Measurements from ENCODE around the gene ACOXL.

The ACOXL gene

GRCh38 chr2:110877031-110877827 lies 144.9 kb downstream of the ACOXL start:
- no peak for DNase-seq

DNA sequence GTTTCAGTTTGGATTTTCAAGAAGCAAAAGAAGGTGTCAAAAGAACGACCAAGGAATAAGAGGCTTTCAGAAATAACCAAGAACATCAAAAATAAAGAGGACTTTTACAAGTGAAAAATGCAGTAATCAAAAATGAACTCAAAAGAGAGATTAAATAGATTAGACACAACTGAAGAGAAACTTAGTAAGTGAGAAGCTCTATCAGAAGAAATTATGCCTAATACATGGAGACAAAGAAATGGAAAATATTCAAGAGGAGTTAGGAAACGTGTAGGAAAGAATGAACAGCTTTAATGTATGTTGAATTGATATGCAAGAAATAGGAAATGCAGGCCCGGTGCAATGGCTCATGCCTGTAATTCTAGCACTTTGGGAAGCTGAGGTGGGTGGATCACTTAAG lies 145.8 kb downstream of the ACOXL start:
- no peak for DNase-seq

- no peak for DNase-seq
Observed at GRCh38 chr2:110881908-110882307, 149.5 kb downstream of the ACOXL start.

DNA sequence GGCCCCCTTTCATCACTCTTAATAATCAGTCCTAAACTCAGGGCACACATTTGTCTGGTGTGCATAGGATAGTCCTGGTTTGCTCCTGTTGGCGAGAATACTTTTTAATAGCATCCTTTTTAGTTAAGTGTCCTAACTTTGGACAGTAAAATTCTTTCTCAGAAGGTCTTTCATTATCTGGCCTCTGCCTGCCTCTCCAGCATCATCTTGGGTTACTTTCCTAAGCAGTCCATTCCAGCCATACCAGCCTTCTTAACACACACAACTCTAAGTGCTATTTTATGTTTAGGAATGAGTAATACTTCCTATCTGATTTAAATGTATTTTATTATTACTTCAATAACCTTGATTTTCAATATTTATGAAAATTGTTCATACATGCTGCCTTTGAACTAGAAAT lies 151.0 kb downstream of the ACOXL start:
- no peak for DNase-seq

DNA sequence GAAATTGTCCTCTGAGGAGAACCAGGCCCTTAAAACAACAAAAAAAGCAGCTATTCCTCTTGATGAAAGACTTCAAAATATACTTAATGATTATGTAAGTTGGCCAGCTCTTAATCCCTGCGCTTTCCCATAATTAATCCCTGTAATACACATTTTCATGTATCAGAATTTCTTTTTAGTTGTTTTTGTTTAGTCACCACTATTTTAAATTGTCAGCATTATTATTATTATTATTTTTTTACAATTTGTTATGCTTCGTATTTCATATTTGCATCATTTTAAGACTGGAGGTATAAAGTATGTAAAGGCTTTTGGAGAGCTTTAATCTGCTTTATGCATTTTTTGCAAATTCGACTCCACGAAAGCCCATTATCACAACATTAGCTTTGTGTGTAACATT lies 152.9 kb downstream of the ACOXL start:
- DNase-seq: no peak

GRCh38 chr2:110886826-110887573 lies 154.6 kb downstream of the ACOXL start:
- no peak for DNase-seq

- no peak for DNase-seq
Observed at GRCh38 chr2:110888411-110888810, 156.0 kb downstream of the ACOXL start.

DNA sequence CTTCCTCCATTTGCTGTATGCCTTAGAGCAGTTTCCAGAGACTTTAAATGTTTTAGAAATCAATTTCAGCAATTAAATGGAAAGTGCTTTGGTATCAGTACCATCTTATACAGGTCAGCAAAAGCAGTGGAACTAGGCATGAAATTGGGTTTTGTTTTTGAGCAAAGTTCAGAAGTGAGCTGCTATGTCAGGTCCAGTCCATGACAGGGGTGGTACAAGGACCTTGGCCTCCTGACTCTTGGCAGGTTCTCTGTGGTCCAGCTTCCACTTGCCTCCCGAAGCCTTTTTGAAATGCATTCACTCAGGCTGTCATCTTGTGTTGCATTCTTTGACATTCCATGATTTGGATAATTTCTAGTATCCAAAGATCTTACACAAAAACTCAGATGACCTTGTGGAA lies 159.3 kb downstream of the ACOXL start:
- DNase-seq: no peak

- DNase-seq: no peak
Observed at GRCh38 chr2:110896226-110896625, 163.9 kb downstream of the ACOXL start.

GRCh38 chr2:110897966-110898365 lies 165.6 kb downstream of the ACOXL start:
- no peak for DNase-seq

- DNase-seq: no peak
Observed at GRCh38 chr2:110900191-110900590, 167.8 kb downstream of the ACOXL start.

- DNase-seq: no peak
Observed at GRCh38 chr2:110903548-110903947, 171.2 kb downstream of the ACOXL start.

DNA sequence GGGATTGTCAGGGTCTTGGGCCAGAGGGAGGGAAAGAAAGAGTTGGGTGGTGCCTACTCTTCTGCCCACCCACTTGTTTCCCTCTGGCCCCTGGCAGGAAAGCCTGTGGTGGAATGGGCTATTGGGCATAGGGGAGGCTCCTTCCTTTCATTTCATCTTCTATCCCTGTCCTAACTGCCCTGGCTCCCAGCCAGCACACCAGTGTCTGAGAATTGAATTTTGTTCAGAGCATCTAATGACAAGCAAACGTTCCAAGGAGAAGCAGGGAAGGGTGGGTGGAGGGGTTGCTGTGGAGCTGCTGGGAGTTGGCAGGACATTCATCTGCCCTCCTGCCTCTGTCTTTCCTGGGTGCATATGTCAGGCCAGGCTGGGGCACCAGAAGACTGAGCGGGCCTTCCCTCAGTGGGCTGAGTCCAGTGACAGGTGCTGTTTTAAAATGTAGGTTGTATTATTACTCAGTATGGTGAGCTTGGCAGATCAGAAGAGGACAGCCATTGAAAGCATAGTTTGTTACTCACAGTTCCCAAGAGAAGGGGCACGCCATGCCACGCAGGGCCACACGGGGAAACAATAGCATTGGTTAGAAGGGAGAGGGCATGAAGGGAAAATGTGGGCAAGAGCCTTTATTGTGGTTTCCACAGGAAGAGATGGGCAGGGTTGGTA lies 171.9 kb downstream of the ACOXL start:
- no peak for DNase-seq

GRCh38 chr2:110904779-110905148 lies 172.4 kb downstream of the ACOXL start:
- no peak for DNase-seq

DNA sequence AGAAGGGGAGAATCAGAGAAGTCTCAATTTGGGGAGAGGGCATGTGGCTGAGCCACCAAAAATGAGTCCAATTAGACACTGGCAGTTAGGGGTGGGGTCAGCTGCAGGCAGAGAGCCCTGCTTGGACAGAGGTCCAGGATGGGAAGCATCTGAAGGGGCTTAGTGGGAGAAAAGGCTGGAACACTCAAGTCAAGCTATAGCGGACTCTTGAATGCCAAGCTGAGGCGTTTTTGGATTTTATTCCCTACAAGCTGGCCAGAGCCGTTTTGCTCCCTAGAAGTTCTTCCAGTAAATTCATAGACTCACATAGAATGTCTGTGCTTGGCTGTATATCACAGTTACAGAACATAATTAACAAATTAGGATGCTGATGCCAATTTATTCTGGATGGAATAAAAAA lies 172.8 kb downstream of the ACOXL start:
- DNase-seq: no peak

- no peak for DNase-seq
Observed at GRCh38 chr2:110906613-110907298, 174.4 kb downstream of the ACOXL start.

GRCh38 chr2:110909501-110909900 lies 177.1 kb downstream of the ACOXL start:
- no peak for DNase-seq

GRCh38 chr2:110910423-110910822 lies 178.1 kb downstream of the ACOXL start:
- DNase-seq: no peak

DNA sequence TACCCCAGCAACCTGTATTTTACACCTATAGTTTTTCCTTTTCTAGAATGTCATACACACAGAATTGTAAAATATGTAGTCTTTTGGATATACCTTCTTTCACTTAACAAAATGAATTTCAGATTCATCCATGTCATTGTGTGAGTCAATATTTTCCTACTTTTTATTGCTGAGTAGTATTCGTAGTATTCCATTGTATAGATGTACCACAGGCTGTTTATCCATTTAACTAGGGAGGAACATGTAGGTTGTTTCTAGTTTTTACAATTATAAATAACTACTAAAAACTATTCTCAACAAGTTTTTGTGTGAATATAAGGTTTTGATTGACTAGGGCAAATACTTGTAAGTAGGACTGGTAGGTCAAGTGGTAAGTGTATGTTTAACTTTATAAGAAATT lies 187.4 kb downstream of the ACOXL start:
- no peak for DNase-seq

DNA sequence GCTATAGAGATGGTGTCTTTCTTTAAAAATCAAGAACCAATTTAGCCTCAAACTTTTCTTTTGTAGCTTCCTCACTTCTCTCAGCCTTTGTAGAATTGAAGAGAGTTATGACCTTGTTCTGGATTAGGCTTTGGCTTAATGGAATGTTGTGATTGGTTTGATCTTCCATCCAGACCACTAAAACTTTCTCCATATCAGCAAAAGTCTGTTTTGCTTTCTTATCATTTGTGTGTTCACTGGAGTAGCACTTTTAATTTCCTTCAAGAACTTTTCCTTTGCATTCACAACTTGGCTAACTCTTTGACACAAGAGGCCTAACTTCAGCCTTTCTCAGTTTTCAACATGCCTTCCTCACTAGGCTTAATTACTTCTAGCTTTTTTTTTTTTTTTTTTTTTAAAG lies 193.1 kb downstream of the ACOXL start:
- no peak for DNase-seq

DNA sequence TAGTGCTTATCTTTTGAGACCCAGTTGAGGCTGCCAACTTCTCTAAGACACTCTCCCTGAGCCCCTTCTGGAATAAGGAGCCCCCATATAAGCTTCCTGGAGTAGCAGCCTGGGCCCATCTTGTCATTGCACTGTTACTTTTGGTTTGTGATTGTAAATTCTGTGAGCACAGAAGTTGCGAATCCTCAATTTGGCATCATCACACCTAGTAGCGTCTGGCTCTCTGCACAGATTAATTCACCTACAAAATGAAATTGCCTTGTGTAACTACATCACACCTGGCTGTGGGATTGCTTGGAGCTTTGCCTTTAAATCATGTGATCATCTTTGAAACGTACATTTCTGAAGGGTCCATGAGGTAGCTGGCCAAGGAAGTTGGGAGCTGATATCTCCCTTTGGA lies 195.2 kb downstream of the ACOXL start:
- DNase-seq: no peak

DNA sequence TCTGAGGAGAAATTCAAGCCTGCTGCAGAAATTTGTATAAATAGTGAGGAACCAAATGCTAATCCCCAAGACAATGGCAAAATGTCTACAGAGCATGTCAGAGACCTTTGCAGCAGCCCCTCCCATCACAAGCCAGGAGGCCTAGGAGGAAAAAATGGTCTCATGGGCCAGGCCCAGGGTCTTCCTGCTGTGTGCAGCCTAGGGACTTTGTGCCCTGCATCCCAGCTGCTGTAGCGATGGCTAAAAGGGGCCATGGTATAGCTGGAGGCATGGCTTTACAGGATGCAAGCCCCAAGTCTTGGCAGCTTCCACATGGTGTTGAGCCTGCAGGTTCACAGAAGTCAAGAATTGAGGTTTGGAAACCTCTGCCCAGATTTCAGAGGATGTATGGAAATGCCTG lies 197.2 kb downstream of the ACOXL start:
- no peak for DNase-seq

GRCh38 chr2:110931648-110932047 lies 199.3 kb downstream of the ACOXL start:
- DNase-seq: no peak

Data from inflammatory macrophage (primary cell).